ENCODE measurements around the gene TBRG4. TPM values are rescaled to one million over a fixed set of nuclear protein-coding genes. Genes with fewer than 3 reads are reported as not detected.

The TBRG4 gene
- total RNA-seq, 1 donor: 80.7 TPM

DNA sequence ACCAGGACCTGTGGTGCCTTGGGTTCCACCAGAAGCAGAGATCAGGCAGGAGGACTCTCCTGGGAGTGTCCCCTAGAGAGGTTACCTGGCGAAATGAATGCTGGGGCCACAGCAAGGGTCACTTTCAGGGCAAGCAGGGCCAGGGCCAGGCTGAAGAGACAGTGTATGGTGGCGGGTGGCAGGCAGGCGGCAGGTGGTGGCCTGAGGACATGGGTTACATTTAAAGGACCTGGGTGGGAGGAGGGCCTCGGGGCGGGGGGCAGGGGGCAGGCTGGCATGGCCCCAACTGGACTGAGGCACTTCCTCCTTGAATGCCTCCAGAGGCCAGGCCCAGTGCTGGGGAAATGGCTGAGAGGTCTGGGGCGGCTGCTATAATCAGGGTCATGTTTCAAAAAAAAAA is 14.7 kb upstream of the TBRG4 start:
- TF ChIP-seq CTCF (IDR thresholded peaks at IDR 0.05; ENCODE audit: insufficient read depth, low read depth, low read length): no peak
- H3K4me3 ChIP-seq (ENCODE audit: low read depth, low read length): no peak overlapping the region
- DNase-seq (ENCODE audit: low read depth): no peak

DNA sequence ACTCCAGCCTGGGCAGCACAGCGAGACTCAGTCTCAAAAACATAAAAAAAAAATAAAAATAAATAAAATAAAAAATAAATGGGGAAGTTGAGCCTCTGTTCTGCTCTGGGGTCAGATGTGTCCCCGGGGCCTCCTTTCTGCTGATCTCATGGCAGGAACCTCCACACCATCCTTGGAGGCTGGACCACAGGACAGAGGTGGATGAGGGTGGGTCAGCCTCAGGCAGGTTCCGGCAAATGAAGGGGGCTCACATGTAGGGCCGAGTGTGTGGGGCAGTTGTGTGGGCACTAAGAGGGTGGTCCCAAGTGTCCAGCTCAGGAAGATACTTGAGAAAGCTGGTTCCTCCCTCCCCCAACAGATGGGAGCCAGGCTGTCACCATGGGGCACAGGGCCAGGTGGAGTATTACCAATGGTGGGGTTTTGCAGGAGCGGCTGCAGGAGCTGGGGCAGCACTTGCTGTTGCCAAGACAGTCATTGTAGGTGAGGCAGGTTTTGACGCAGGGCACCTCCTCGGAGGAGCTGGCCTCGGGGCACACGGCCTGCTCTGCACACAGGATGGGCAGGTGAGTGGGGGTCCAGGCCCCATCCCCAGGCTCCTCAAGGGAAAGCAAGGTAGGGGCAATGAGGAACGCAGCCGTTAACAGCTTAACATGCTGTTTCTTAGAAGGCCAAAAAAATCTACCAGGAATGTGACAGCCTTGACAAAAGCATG is 13.9 kb upstream of the TBRG4 start:
- TF ChIP-seq CTCF (IDR thresholded peaks at IDR 0.05; ENCODE audit: insufficient read depth, low read depth, low read length): no peak
- H3K4me3 ChIP-seq (ENCODE audit: low read depth, low read length): no peak overlapping the region
- DNase-seq (ENCODE audit: low read depth): no peak

GRCh38 chr7:45123913-45124710 is 12.6 kb upstream of the TBRG4 start:
- TF ChIP-seq CTCF (IDR thresholded peaks at IDR 0.05; ENCODE audit: insufficient read depth, low read depth, low read length): no peak
- H3K4me3 ChIP-seq (ENCODE audit: low read depth, low read length): no peak overlapping the region
- DNase-seq (ENCODE audit: low read depth): no peak

DNA sequence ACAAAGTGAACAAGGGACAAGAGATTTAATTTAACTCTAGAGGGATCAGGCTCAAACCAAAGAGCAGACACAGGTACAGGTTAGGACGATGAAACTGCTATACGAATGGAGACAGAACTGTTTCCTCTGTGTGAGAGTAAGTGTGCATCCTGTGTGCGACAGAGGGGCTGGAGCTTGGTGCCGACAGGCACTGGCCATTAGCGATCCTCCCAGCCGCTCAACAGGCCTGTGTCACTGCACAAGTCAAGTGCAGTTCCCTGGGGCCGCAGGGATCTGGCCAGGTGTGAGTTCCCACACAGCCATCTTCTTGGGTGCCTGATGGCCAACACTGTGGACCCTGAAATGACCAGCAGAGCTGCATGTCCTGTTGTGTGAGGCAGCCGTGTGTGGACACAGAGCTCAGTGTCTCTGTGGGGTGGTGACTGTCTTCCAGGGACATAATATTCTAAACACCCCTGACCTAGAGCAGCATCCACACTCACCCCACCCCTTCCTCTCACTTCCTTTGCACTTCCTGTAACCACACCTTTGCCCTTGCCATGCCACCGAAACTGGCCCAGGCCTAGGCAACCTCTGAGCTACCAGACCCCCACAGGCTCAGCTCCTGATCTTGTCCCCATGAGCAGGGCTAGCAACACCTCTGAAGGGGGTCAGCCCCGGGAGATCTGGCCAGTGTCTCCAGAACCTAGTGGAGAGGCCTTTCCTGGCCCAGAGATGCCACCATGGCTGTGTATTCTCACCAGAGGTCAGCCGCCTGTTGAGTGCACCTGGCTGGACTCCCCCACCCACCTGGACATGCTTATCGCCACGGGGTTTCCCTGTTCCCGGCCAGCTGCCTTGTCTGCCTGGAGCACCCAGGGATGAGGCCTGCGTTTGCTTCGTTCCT is 11.7 kb upstream of the TBRG4 start:
- no peak overlapping the region for H3K4me3 ChIP-seq (ENCODE audit: low read depth, low read length)
- no peak for TF ChIP-seq CTCF (IDR thresholded peaks at IDR 0.05; ENCODE audit: insufficient read depth, low read depth, low read length)
- DNase-seq (ENCODE audit: low read depth): no peak

DNA sequence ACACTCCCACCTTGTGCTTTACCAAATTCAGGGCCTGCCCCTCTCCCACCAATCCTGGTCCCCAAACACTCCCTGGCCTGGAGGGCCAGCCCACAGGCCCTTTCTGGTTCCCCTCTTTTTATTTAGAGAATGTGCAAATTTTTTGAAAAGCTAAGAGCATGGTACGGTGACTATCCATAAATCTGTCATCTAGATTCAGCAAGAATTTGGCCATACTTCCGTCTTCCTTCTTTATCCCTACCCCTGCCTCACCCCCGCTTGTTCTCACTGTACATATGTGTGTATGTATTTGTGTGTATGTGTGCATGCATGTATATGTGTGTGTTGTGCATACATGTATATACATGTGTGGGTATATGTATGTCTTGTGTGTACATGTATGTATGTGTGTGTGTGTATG is 8.1 kb upstream of the TBRG4 start:
- DNase-seq (ENCODE audit: low read depth): no peak
- no peak overlapping the region for H3K4me3 ChIP-seq (ENCODE audit: low read depth, low read length)
- TF ChIP-seq CTCF (IDR thresholded peaks at IDR 0.05; ENCODE audit: insufficient read depth, low read depth, low read length): no peak

DNA sequence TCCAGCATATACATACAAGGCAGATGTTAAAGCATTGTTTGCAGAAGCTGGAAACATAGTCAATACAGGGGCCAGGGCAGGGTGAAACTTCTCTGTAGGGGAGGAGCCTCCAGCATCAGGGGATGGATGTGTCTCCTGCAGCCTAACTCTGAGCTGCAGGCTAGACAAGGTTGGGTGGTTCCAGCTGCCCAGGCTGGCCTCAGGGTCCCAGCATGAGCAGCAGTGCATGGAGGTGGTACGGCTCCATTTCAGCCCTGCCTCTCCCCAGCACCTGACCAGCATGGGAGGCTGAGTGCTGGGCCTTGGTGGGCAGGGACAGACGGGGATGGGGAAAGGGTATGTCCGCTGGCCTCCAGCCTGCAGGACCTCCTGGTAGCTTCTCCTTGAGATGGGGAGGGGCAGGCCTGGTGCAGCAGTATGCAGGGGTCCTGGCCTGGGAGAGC is 7.4 kb upstream of the TBRG4 start:
- no peak for TF ChIP-seq CTCF (IDR thresholded peaks at IDR 0.05; ENCODE audit: insufficient read depth, low read depth, low read length)
- H3K4me3 ChIP-seq (ENCODE audit: low read depth, low read length): no peak overlapping the region
- no peak for DNase-seq (ENCODE audit: low read depth)
